IgD-negative memory B cell (primary cell): Measurements from ENCODE around the gene KCNJ9. TPM values are rescaled to one million over a fixed set of nuclear protein-coding genes. Genes with fewer than 3 reads are reported as not detected.

Experiments
- H3K27ac Mint-ChIP-seq, 3 donors: one replicate each; pipeline ENCODE4 v1.8.0; 2020 to 2022; ENCODE audit warnings: mild to moderate bottlenecking in 3 of 3, mixed read lengths in 3 of 3, moderate library complexity in 1 of 3
- H3K27me3 Mint-ChIP-seq: one replicate; pipeline ENCODE4 v1.8.0; 2021; ENCODE audit warnings: mixed read lengths
- H3K36me3 Mint-ChIP-seq: one replicate; pipeline ENCODE4 v1.8.0; 2020; ENCODE audit warnings: mild to moderate bottlenecking, mixed read lengths
- H3K4me1 Mint-ChIP-seq, 3 donors: one replicate each; pipeline ENCODE4 v1.8.0; 2020 to 2022; ENCODE audit warnings: mixed read lengths in 3 of 3, mild to moderate bottlenecking in 1 of 3
- H3K4me3 Mint-ChIP-seq, 4 donors: one replicate each; pipeline ENCODE4 v1.8.0; 2020 to 2022; ENCODE audit warnings: mild to moderate bottlenecking in 4 of 4, mixed read lengths in 4 of 4, moderate library complexity in 3 of 4
- H3K9me3 Mint-ChIP-seq, 3 donors: one replicate each; pipeline ENCODE4 v1.8.0; 2020 to 2021; ENCODE audit warnings: mixed read lengths in 3 of 3, mild to moderate bottlenecking in 1 of 3
- polyA plus RNA-seq: library from polyadenylated mRNA; unstranded; fragments of 300-500 nt; fragmentation: Illumina TruSeq; gene quantifications from one replicate; pipeline ENCODE4 v1.2.3, GENCODE V29; 2021

The KCNJ9 gene
- polyA plus RNA-seq, 1 donor from 2014 or later, result not detected

DNA sequence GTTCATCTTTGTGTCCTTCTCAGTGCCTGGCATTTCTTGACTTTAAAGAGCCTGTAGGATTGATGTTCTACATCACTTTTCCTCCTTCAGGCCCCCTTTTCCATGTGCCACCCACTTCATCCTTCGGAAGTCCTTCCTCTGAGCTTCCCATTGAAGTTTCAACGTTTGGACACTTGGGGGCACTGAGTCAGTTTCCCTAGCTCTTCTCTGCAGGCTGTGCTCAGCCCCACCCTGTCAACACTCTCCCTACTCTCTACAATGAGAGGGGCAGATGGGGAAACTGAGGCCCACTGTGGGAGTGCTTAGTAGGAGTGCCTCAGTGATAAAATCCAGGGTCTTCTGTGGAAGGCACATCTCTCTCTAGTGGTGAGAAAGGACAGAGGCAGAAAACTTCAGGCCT is 23.3 kb upstream of the KCNJ9 start:
- no peak overlapping the region for H3K27ac Mint-ChIP-seq
- peaks cover 32% of the 10 kb centered on the region for H3K27me3 Mint-ChIP-seq
- peaks cover 0 to 3% (median 0%) of the 10 kb centered on the region in 3 donors for H3K4me1 Mint-ChIP-seq
- no peaks in the 10 kb centered on the region for H3K36me3 Mint-ChIP-seq
- no peak overlapping the region for H3K4me3 Mint-ChIP-seq
- no peaks in the 10 kb centered on the region for H3K9me3 Mint-ChIP-seq

DNA sequence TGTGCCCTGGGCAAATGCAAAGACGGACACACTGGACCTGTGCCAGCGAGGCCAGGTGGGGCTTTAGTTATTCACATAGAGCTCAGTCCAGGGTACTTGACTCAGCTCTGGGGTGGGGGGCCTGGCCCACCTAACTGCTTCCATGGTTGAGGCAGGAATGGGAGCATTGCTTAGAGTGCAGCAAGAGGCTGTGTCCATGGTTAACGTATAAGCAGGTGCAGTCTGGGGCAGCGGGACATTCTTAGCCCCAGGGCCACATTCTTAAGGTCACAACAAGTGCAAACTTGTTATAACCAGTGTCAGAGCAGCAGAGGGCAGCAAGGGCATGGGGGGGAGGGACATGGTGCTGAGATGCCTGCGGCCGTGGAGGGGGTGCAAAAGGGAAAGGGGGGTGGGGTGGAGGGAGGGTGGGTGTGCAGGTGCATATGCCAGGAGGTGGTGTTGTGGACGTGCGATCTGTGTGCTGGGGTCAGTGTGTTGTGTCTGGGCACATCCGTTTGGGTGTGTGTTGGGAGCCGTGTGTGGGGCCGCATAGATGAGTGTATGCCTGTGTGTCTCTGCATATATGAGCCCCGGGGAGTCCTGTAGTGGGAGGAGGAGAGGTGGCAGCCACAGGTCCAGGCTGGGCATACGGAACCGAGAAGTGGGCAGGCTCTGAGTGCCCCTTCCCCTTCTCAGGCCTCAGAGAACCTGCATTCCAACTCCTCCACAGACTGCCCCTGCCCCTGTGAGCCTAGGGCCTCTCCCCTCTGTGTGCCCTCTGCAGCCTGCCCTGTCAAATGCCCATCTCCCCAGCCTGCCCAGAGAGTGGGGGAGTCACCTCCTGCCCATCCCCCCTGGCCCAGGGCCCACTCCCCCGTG is 19.7 kb upstream of the KCNJ9 start:
- no peak overlapping the region for H3K4me3 Mint-ChIP-seq
- no peaks in the 10 kb centered on the region for H3K9me3 Mint-ChIP-seq
- peaks cover 7% of the 10 kb centered on the region for H3K27me3 Mint-ChIP-seq
- no peak overlapping the region for H3K27ac Mint-ChIP-seq
- no peaks in the 10 kb centered on the region for H3K4me1 Mint-ChIP-seq
- no peaks in the 10 kb centered on the region for H3K36me3 Mint-ChIP-seq

DNA sequence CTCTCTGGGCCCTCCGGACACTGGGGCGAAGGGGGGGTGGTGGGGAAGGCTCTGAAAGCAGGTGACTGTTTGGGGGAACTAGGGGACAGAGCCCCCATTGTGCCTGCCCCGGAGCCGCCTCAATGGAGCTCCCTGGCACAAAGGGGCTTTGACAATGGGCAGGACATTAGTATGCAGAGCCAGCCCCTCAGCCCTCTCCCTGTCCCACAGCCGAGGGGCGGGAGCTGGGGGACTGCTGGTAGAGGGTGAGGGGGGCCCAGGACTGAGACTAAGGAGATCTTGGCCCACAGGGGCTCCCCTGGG is 19.2 kb upstream of the KCNJ9 start:
- Mint-ChIP-seq H3K4me1 (no peaks in the 10 kb centered on the region), H3K27me3 (peaks cover 7% of the 10 kb centered on the region), H3K4me3 (no peak overlapping the region), H3K36me3 (no peaks in the 10 kb centered on the region), H3K27ac (no peak overlapping the region), H3K9me3 (no peaks in the 10 kb centered on the region)

DNA sequence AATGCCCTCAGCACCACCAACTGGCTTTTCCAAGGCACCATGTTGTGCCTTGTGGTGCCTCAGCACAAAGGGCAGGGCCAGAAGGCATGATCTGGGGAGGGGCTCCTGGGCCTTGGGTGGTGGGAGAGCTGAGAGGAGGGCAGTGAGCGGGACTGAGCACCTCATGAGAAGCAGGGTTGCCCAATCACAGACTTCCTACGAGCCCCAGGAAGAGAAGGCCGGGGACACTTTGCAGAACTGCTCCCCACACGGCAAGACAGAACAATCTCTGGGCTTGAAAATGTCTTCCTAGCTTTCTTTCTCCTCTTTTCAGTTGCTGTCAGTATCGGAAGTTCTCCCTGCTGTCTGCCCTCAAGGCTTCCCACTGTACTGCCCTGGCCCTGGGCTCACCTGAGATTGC is 18.2 kb upstream of the KCNJ9 start:
- H3K27ac Mint-ChIP-seq, result no peak overlapping the region
- H3K36me3 Mint-ChIP-seq, result no peaks in the 10 kb centered on the region
- no peaks in the 10 kb centered on the region for H3K9me3 Mint-ChIP-seq
- peaks cover 4% of the 10 kb centered on the region for H3K27me3 Mint-ChIP-seq
- H3K4me3 Mint-ChIP-seq, result no peak overlapping the region
- no peaks in the 10 kb centered on the region for H3K4me1 Mint-ChIP-seq

DNA sequence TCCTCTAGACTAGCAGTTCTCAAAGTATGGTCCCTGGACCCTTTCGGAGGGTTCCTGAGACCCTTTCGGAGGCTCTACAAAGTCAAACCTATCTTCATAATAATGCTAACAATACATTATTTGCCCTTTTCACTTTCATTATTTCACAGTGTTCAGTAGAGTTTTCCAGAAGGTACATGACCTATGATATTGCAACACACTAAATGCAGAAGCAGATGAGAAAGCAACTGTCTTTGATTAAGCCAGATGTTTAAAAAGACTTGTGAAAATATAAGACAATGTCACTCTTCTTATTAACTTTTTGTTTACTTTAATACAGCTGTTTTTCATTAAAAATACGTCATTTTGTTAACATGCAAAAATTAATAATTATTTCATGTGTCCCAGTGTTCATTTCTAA is 17.2 kb upstream of the KCNJ9 start:
- H3K36me3 Mint-ChIP-seq, result no peaks in the 10 kb centered on the region
- peaks cover 6% of the 10 kb centered on the region for H3K27me3 Mint-ChIP-seq
- H3K4me1 Mint-ChIP-seq, result no peaks in the 10 kb centered on the region
- H3K9me3 Mint-ChIP-seq, result peaks cover 0 to 2% (median 0%) of the 10 kb centered on the region in 3 donors
- no peak overlapping the region for H3K4me3 Mint-ChIP-seq
- H3K27ac Mint-ChIP-seq, result no peak overlapping the region

DNA sequence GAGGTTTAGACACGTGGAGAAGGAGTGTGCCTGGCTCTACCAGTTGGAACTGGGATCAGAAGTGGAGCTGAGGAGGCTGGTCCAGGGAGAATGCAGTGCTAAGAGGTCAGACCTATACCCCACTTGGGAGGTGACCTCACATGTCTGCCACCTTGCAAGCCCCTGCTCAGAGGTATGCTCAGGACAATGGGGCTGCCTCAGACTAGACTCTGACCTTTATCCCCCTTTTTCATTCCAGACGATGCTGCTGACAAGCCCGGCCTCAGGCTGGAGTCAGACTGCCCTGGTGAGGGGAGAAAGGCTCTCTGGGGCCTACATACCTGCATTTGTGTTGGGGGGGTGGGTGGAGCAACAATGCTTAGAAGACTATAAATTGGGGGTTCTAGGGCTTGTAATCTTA is 16.6 kb upstream of the KCNJ9 start:
- Mint-ChIP-seq H3K27ac (no peak overlapping the region), H3K4me3 (no peak overlapping the region)

DNA sequence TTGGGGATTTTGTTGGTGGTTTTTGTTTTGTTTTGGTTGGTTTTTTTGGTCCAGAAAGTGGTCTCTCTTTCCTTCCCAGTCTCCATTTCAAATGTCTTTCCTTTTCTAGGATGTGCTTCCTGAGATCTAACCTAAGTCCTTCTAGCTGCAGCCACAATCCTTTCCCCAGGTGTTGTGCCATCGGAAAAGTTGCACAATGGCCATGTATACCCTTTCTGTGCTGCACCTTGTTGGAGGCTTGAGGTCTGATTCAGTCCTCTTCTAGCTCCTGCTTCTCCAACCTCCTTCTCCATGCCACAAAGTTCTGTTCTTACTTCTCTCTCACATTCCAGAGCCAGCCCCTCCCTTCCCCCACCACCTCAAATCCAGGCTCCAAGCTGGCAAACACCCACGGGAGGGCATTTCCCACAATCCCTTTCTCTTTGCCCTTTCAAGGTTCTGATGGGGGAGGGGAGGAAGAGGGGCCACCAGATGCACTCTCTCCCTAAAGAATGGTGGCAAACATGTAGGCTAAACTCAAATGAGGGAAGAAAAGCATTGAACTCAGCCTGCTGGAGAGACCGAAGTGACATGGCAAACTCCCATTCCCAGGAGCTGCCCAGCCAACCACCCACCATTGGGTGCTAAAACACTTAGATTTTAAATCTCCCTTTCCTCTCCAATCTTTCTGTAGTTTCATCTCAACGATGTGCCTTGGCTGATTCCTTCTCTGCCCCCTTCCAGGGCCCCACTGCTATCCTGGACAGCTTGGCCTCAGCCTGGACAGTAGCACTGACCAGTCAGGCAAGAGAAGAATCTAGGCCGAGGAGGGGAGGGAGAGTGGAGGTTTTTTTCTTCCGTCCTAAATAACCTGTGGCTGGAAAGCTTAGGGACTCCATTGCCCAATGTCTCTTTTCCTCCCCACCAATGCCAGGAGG is 14.3 kb upstream of the KCNJ9 start:
- Mint-ChIP-seq H3K9me3 (peaks cover 0 to 2% (median 0%) of the 10 kb centered on the region in 3 donors), H3K27me3 (peaks cover 17% of the 10 kb centered on the region), H3K27ac (no peak overlapping the region), H3K36me3 (peaks cover 1% of the 10 kb centered on the region), H3K4me1 (peaks cover 9 to 13% (median 12%) of the 10 kb centered on the region in 3 donors), H3K4me3 (peak overlapping the region in 1 of 4 donors; percentile 41)

More for the DNA sequence above, 16.6 kb upstream of the KCNJ9 start:
- Mint-ChIP-seq H3K9me3 (peaks cover 0 to 2% (median 0%) of the 10 kb centered on the region in 3 donors), H3K36me3 (no peaks in the 10 kb centered on the region), H3K4me1 (peaks cover 0 to 2% (median 0%) of the 10 kb centered on the region in 3 donors), H3K27me3 (peaks cover 10% of the 10 kb centered on the region)

DNA sequence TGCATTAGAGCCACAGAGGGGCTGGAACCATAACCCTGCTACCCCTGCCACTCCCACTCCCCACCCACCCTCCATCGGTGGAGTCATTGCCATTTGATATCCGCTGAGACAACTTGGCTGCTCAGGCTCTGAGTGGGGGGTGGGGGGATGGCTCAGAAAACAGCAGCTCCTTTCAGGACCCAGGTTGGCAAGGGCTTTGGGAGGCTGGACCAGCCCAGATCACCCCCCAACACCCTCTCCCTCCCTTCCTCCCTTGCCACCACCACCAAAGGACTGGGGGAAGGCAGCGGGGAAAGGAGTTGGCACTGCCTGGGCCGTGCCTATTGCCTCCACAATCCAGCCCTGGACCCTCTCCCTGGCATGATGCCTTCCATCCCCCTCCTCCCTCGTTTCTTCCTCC is 13.1 kb upstream of the KCNJ9 start:
- Mint-ChIP-seq H3K4me3 (peak overlapping the region in 2 of 4 donors; percentile 36 to 43), H3K4me1 (peaks cover 9 to 14% (median 12%) of the 10 kb centered on the region in 3 donors), H3K36me3 (peaks cover 1% of the 10 kb centered on the region), H3K27ac (no peak overlapping the region), H3K27me3 (peaks cover 17% of the 10 kb centered on the region), H3K9me3 (peaks cover 0 to 2% (median 0%) of the 10 kb centered on the region in 3 donors)

DNA sequence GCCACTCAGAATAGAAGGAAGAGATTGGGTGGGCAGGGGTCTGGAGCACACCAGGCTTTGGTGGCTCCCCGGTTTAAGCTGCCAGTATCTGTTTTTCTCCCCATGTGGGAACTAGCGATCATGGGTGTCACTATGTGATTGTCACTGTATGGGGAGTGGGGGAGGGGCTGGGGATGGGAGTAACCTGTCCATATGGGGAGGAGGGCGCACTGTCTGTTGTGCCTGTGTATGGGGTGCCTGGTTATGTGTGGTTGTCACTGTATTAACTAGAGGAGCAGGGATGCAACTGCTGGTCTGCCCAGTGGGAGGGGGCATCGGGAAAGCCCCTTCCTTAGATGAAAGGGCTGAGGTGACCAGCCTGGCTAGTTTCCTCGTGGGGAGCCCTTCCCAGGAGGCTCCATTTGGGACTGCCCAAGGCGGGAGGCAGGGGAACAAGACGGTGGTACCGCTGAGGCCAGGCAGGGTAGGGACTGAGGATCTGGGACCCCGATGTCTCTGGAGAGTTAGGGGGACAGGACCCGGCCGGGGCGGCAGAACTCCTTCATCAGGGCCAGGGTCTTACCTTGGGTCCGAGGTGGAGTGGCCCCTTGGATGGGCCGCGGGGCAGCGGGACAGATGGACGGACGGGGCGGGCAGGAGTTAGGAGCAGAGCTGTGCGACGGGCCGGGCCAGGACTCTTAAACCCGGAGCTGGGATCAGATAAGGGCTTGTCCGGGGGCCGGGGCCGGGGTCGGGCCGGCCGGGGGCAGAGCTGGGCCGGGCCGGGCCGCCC is 11.7 kb upstream of the KCNJ9 start, which contains the start of gene KCNJ10:
KCNJ10 (minus strand) TSS at position 701 of the 772 bp plus-strand sequence. CDS start 27,628 bp downstream, outside the sequence.
- Mint-ChIP-seq H3K36me3 (peaks cover 1% of the 10 kb centered on the region), H3K9me3 (peaks cover 0 to 4% (median 0%) of the 10 kb centered on the region in 3 donors), H3K27me3 (peaks cover 17% of the 10 kb centered on the region), H3K4me3 (peak within 1 kb of the TSS; percentile 82 to 97 (median 88)), H3K4me1 (peaks cover 10 to 14% (median 12%) of the 10 kb centered on the region in 3 donors), H3K27ac (peak within 1 kb of the TSS in 1 of 3 donors; percentile 70)

DNA sequence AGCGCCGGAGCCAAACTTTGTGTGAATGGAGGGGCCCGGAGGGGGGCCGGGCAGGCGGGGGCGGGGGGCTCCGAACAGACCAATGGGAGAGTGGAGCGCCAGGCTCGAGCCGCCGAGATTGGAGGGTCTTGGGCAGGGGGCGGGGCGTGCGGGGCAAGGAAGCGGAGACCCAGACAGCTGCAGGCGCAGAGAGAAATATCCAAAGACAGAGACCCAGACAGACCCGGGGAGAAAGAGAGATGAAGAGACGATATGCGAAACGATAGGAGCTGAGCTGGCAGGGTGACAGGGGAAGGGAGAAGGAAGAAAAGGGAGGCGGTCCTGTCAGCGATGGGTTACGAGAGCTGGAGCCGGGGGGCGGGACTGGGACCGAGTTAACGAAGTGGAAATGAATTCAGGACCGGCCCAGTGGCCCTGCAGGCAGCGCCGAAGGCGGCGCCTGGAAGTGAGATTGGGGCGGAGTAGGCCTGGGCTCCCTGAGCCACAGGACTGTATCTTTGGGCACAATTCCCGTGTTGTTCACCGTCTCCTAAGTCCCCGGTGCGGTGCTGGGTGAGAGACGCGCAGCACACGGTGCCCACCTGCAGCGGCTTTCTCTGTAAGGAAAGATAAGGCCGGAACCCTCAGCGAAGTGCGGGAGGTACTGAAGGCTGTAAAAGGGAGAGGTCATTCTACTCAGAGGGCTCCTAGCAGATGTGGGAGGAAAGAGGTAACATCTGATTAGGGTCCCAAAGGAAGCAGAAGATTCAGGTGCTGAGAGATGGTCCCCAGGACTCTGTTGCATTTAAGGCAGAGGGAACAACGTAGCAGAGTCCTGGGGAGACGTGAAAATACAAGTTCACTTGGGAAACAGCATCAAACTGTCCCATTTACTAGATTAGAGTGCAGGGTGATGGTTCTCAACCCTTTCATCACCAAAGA is 10.8 kb upstream of the KCNJ9 start:
- H3K9me3 Mint-ChIP-seq, result peaks cover 0 to 4% (median 0%) of the 10 kb centered on the region in 3 donors
- peaks cover 17% of the 10 kb centered on the region for H3K27me3 Mint-ChIP-seq
- peaks cover 1% of the 10 kb centered on the region for H3K36me3 Mint-ChIP-seq
- peak overlapping the region in 1 of 3 donors; percentile 58 for H3K27ac Mint-ChIP-seq
- peak overlapping the region; percentile 82 to 97 (median 88) for H3K4me3 Mint-ChIP-seq
- H3K4me1 Mint-ChIP-seq, result peaks cover 11 to 14% (median 12%) of the 10 kb centered on the region in 3 donors

DNA sequence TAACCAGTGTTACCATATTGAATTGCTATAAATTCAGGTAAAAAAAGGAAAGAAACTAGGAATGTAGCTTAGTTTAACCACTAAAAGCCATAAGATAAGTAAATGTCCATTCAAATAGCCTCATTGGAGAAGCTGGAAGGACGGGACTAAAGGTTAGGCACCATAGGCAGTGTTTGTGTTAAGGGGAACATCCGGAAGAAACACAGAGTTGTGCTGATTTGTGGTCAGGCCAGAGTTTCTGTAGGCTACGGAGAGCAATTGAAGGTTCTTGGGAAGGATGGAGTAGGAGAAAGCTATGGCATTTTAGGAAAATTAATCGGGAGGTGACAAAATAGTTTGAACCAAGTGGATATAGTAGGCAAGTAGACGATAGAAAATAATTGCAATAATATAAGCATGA is 10.0 kb upstream of the KCNJ9 start:
- Mint-ChIP-seq H3K27me3 (peaks cover 19% of the 10 kb centered on the region), H3K9me3 (peaks cover 0 to 4% (median 0%) of the 10 kb centered on the region in 3 donors), H3K27ac (no peak overlapping the region), H3K4me1 (peaks cover 11 to 14% (median 12%) of the 10 kb centered on the region in 3 donors), H3K4me3 (peak overlapping the region in 1 of 4 donors; percentile 12), H3K36me3 (peaks cover 1% of the 10 kb centered on the region)

DNA sequence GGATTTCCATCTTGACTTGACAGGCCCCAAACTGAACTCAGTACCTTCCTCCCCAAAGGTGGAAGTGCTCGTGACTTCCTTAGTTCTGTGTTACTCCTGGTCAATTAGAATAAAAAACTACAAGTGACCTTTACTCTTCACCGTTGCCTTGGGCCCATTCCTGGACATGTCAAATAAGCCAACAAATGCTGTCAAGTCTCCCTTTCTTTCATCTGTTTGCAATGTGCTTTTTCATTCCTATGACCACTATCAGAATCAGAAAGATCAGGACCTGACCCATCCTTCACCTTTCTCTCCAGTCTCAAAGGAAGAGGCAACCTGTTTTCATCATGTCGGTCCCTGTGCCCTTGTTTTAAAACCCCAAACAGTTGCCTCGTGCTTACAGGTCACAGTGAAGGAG is 6.5 kb upstream of the KCNJ9 start:
- H3K9me3 Mint-ChIP-seq, result peaks cover 0 to 2% (median 0%) of the 10 kb centered on the region in 3 donors
- H3K27me3 Mint-ChIP-seq, result peaks cover 23% of the 10 kb centered on the region
- no peak overlapping the region for H3K27ac Mint-ChIP-seq
- peaks cover 1% of the 10 kb centered on the region for H3K36me3 Mint-ChIP-seq
- no peak overlapping the region for H3K4me3 Mint-ChIP-seq
- peaks cover 11 to 12% (median 11%) of the 10 kb centered on the region in 3 donors for H3K4me1 Mint-ChIP-seq

DNA sequence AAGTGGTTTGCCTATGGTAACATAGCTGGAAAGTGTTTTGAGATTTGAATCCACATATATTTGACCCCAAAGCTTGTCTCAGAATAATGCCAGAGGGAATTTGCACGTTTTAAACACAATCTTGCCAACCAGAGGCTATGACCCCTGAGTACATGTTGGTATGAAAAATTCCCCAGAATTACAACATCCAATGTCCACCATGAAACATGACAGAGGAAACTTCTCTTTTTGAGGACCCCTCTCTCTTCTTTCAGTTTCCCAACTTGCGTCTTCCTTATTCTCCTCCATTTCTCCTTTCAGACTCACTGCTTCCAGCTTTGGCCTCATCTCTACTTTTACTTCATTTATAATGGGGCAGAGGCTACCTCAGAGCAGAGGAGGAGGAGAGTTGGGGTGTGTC is 5.5 kb upstream of the KCNJ9 start:
- H3K4me1 Mint-ChIP-seq, result peaks cover 4 to 6% (median 5%) of the 10 kb centered on the region in 3 donors
- H3K27ac Mint-ChIP-seq, result no peak overlapping the region
- H3K9me3 Mint-ChIP-seq, result peaks cover 0 to 2% (median 0%) of the 10 kb centered on the region in 3 donors
- no peak overlapping the region for H3K4me3 Mint-ChIP-seq
- H3K27me3 Mint-ChIP-seq, result peaks cover 21% of the 10 kb centered on the region
- peaks cover 1% of the 10 kb centered on the region for H3K36me3 Mint-ChIP-seq
